Ishikawa (cell line): ENCODE results near the gene ADRB1.

ENCODE experiments used
- CEBPB ChIP-seq: IDR thresholded peaks from 2 replicates; pipeline ENCODE4 v1.6.1; 2012
- CREB1 ChIP-seq: IDR thresholded peaks from 2 replicates; pipeline ENCODE4 v1.6.1; 2012; ENCODE audit warnings: low read depth
- TAF1 ChIP-seq: IDR thresholded peaks from 2 replicates; pipeline ENCODE4 v1.6.1; 2012; ENCODE audit warnings: low read depth, mild to moderate bottlenecking
- TCF12 ChIP-seq: IDR thresholded peaks from 2 replicates; pipeline ENCODE4 v1.6.1; 2012; ENCODE audit warnings: low read depth
- TEAD4 ChIP-seq: IDR thresholded peaks from 2 replicates; pipeline ENCODE4 v1.6.1; 2012
- TF ChIP-seq, protein P1 (sequence below): IDR thresholded peaks from 2 replicates; pipeline ENCODE4 v1.6.1; 2012

DNA sequence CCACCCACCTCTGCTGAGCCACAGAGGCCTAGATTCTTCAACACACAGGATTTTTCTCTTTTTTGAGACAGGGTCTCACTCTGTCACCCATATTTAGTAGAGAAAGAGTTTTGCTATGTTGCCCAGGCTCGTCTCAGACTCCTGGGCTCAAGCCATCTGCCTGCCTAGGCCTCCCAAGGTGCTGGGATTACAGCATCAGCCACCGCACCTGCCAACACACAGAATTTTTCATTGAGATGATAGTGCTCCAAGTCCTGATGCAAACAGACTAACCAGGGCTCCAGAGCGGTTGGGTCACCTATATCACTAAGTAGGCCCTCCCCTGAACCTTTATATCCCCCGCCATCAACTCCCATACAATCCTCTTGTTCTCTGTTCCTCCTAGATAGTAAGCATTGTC is 24.4 kb upstream of the ADRB1 start:
- TF ChIP-seq TCF12 (no peak), TAF1 (no peak), TEAD4 (no peak), CREB1 (no peak), CEBPB (no peak)
- TF ChIP-seq, protein P1, sequence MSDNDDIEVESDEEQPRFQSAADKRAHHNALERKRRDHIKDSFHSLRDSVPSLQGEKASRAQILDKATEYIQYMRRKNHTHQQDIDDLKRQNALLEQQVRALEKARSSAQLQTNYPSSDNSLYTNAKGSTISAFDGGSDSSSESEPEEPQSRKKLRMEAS: no peak
